Epidermal melanocyte (primary cell): ENCODE data around the gene OVOL2.

ENCODE experiments used
- DNase-seq: peaks from one replicate; pipeline ENCODE4 v3.0.0; 2011; ENCODE audit warnings: low spot score; ENCODE audit not compliant: insufficient read length

The OVOL2 gene

GRCh38 chr20:18016772-18017171 lies 40.9 kb downstream of the OVOL2 start:
- DNase-seq, result no peak

DNA sequence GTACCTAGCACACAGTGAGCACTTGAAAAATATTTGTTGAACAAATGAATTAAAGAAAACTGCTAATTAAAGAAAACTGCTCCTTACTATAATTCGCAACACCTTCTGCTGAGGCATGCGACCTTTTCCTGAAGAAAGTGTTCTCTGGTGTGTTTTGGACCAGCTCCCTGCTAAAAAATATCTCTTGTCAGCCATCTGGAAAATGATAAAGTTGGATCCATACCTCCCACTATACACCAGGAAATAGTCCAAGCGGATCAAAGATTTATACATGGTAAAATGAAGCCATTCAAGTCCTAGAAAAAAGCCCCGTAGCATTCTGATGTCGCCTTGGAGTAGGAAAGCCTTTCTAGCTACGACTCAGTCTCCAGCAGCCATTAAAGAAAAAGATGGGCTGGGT lies 43.3 kb downstream of the OVOL2 start:
- no peak for DNase-seq

DNA sequence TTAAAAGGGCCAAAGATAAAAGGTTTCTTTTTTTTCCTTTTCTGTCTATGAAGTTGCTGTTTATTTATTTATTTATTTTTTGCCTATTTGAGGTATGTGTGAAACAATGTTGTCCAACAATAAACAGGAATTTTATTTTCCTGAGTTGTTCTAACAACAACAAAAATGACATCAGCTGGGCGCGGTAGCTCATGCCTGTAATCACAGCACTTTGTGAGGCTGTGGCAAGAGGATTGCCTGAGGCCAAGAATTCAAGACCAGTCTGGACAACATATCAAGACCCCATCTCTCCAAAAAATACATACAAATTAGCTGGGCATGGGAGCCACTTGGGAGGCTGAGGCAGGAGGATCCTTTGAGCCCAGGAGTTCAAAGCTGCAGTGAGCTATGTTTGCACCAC lies 44.8 kb downstream of the OVOL2 start:
- no peak for DNase-seq

DNA sequence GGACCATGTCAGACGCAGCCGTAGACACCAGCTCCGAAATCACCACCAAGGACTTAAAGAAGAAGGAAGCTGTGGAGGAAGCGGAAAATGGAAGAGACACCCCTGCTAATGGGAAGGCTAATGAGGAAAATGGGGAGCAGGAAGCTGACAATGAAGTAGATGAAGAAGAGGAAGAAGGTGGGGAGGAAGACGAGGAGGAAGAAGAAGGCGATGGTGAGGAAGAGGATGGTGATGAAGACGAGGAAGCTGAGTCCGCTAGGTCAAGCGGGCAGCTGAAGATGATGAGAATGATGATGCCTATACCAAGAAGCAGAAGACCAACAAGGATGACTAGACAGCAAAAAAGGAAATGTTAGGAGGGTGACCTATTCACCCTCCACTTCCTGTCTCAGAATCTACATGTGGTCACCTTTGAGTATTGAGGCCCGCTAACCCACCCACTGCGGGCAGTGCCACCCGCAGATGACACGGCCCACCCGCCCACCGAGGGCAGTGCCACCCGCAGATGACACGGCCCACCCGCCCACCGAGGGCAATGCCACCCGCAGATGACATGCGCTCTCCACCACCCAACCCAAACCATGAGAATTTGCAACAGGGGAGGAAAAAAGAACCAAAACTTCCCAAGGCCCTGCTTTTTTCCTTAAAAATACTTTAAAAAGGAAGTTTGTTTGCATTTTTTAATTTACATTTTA lies 45.6 kb downstream of the OVOL2 start:
- DNase-seq, result no peak

- no peak for DNase-seq
Measured at GRCh38 chr20:18011482-18011881, 46.2 kb downstream of the OVOL2 start.

GRCh38 chr20:18009116-18009515 lies 48.6 kb downstream of the OVOL2 start:
- DNase-seq, result no peak

- no peak for DNase-seq
Measured at GRCh38 chr20:18007534-18008292, 50.0 kb downstream of the OVOL2 start.

GRCh38 chr20:18006684-18007083 lies 51.0 kb downstream of the OVOL2 start:
- DNase-seq, result no peak

DNA sequence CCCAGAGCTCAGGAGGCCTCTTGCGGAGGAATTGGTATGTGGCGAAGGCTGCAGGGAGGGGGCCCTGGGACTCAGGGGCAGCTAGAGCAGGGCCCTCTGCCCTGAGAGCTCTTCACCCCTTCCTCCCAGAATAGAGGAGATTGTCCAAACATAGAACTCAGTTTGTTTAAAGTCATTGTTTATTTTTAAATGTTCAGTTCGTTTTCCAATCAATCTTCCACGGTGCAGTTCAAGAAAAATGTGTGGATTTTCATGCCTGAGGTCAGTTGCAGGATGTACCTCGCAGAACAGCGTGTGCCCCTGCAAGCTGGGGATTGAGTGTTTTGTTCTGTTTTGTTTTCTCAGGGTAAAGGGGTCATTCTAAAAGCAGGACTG lies 51.7 kb downstream of the OVOL2 start:
- no peak for DNase-seq

GRCh38 chr20:18005170-18005989 lies 52.3 kb downstream of the OVOL2 start:
- no peak for DNase-seq

DNA sequence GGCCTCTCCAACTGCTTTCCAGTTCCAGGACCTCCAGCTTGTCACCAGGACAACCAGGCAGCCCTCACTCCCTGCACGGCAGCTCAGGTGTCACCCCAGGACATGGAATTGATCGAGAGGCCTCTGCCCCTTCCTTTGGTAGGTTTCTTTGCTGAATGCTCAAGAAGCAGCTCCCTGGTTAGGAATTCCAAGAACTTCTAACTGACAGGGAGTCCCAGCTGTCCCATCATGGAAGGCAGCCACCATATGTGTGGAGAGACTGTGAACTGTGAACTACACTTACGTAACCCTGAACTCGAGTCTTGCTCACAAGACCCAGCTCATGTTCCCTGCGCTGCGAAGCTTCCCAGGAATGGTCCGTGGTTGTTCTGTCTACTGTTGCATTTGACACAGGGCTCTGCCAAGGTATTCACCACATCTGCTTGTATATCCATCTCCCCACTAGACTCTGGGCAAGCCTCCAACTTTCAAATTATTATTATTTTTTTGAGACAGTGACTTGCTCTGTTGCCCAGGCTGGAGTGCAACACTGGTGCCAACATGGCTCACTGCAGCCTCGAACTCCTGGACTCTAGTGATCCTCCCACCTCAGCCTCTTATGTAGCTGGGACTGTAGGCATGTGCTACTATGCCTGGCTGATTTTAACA lies 53.2 kb downstream of the OVOL2 start:
- no peak for DNase-seq

DNA sequence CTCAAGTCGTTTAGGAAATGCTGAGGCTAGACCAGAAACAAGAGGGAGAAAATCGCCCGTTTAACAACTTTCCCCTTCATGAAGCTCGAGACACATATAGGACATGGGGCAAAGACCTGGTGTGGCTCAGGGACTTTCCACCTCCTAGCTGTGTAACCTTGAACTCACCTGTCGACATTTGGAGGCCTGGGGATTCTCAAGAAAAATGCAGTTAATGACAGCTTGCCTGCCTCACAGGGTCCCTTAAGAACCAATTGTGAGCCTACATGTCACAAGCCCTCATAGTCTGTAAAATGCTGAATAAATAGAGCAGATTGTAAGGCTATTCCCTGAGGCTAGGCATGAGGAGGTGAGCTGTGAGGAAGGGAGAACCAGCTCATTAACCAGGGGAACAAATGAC lies 53.8 kb downstream of the OVOL2 start:
- no peak for DNase-seq

DNA sequence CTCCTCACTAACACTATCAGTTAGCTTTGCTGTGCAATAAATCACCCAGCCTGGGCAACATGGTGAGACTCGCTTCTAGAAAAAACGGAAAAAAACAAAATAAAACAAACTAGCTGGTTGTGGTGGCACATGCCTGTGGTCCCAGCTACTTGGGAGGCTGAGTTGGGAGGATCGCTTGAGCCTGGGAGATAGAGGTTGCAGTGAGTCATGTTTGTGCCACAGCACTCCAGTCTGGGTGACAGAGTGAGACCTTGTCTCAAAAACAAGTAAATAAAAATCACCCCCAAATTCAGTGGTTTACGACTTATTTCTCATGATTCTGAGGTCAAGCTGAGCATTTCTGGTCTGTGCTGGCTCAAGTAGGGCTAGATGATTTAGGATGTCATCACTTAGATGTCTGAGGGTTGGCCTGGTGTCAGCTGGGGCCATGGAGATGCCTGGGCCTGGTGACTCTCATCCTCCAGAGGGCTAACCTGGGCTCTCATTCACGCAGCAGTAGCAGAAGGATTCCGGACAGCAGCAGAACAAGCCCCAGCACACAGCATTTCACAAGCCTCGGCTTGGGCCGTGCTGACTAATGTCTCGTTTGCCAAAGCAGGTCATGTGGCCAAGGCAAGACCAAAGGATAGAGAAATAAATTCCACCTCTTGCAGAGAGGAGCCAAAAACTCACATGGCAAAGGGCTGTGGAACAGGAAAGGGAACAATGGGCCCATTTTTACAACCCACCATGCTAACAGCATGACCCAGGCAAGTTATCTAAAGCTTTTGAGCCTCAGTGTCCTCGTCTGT lies 56.4 kb downstream of the OVOL2 start:
- DNase-seq, result peak; percentile 50

- DNase-seq, result no peak
Measured at GRCh38 chr20:17999566-17999965, 58.1 kb downstream of the OVOL2 start.

GRCh38 chr20:17998446-17998845 lies 59.3 kb downstream of the OVOL2 start:
- DNase-seq, result no peak

GRCh38 chr20:17995967-17996819 lies 61.5 kb downstream of the OVOL2 start:
- DNase-seq, result peak; percentile 42

DNA sequence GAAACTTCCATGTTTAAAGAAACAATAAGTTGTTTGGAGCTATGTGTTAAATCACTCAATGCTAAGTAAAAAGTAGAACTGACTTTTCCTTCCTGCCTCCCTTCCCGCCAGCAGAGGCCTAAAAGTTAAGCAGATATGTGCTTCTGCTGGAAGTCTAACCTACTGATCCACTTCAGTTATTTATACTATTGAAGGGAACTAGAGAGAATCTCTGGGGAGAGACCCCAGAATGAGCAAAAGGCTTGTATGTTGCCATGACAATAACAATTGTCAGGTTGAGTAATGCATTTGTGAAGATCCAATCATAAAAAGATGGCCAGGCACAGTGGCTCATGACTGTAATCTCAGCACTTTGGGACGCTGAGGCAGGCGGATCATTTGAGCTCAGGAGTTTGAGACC lies 64.2 kb downstream of the OVOL2 start:
- DNase-seq, result no peak

GRCh38 chr20:17992847-17993513 lies 64.7 kb downstream of the OVOL2 start:
- DNase-seq, result no peak

DNA sequence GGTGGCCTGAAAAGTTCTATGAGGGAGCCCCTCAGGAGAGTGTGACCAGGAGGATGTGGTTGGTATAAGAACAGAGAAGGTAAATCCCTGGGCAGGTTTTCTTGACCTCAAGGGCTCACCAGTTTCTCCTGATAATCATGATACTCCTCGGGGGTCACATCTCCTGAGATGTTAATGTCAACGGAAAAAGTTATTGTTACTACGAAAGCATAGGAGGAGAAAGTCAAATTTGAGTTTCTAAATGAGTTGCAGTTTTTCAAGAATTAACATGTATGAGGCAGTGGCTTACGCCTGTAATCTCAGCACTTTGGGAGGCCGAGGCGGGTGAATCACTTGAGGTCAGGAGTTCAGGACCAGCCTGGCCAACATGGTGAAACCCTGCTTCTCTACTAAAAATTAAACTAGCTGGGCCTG lies 65.5 kb downstream of the OVOL2 start:
- no peak for DNase-seq
